ENCODE results near the gene CCDC185. TPM values are rescaled to one million over a fixed set of nuclear protein-coding genes. Genes with fewer than 3 reads are reported as not detected.

CCDC185 gene
- total and polyA plus RNA-seq, 2 of the 13 experiments (the other 11 are each of a cell fraction or from before 2014, with no cell fraction given): not detected

DNA sequence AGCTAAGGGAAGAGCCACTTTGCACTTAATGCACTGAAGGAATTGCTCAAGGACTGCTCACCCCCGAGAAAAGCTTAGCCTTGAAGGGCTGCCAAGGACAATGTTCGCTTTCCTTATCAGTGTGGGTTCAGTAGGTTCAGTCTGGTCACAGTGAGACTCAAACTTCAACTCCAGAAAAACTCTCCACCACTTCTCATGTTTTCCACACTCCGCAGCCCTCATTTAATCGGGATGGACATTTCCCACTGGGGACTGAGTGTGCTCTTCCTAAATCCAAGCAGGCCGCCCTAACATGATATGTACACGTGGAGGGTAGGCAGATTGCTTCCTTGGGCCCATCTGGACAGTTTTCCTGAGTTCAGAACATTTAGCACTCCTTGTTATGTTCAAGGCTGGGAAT lies 48.7 kb upstream of the CCDC185 start (continued):
- no peak for TF ChIP-seq AGO1 (IDR thresholded peaks at IDR 0.05; ENCODE audit: low read depth, low read length, poor library complexity, severe bottlenecking)

DNA sequence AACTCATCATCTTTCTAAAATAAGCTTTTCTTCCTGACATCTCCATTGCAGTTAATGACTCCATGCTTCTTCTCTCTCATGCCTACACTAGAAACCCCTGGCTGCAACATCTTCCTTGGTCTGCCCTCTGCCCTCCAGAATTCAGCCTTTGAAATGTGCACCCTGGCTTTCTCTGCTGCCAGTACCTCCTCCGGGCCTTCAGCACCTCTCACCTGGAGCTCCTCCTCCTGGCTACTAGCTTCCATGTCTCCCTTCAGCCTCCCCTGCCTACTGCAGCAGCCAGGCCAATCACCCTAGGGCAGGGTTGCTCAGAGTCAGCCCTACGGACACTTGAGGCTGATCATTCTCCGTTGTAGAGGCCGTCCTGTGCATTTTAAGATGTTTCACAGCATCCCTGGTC lies 47.5 kb upstream of the CCDC185 start:
- Histone ChIP-seq H3K4me2 (ENCODE audit: low read depth, low read length) (no peak overlapping the region), H3K9me3 (ENCODE audit: low read length) (no peaks in the 10 kb centered on the region), H3K36me3 (replicated peaks in 1 of 2; ENCODE audit: control insufficient read depth in 1 of 2, insufficient read depth in 2 of 2, low read length in 2 of 2) (no peaks in the 10 kb centered on the region), H3K79me2 (ENCODE audit: insufficient read depth, low read length) (no peaks in the 10 kb centered on the region), H3K4me3 (replicated peaks in 1 of 3; ENCODE audit: insufficient read depth in 1 of 3, low read depth in 2 of 3, low read length in 3 of 3) (no peak overlapping the region), H3K27ac (ENCODE audit: extremely low read length, insufficient read depth, low read length) (no peak overlapping the region), H4K20me1 (ENCODE audit: insufficient read depth, low read length) (no peaks in the 10 kb centered on the region), H3K4me1 (ENCODE audit: insufficient read depth, low read length) (no peaks in the 10 kb centered on the region), H2AFZ (ENCODE audit: low read length) (no peak overlapping the region), H3K9ac (ENCODE audit: insufficient read depth, low read depth, low read length) (no peak overlapping the region), H3K27me3 (ENCODE audit: control insufficient read depth in 1 of 2, insufficient read depth in 2 of 2, low read length in 2 of 2) (peaks cover 0 to 8% of the 10 kb centered on the region in 2 experiments; a peak in 2 of 5 replicates)
- peak; percentile 51; the same call in 1 of the 3 replicates for ATAC-seq
- ChIA-PET POLR2A (no interaction called here), CTCF (ENCODE audit: low intra/inter-chr PET ratio, low total read pairs) (no interaction called here)
- intact Hi-C loops (cut with micrococcal nuclease; ENCODE audit: unreplicated experiment) (no loop called here), in situ Hi-C loops (cut with HindIII; ENCODE audit: extremely low pct_ligation_motif_present, low pct_unique_long_range_greater_than_20kb) (no loop called here)
- TF ChIP-seq ZNF737 (CRISPR knock-in tag; IDR thresholded peaks at IDR 0.05; ENCODE audit: borderline replicate concordance) (no peak), ZNF747 (CRISPR knock-in tag; IDR thresholded peaks at IDR 0.05; ENCODE audit: borderline replicate concordance) (no peak), HCFC1 (IDR thresholded peaks at IDR 0.05; ENCODE audit: low read depth, low read length) (no peak), SOX6 (IDR thresholded peaks at IDR 0.05) (no peak), SOX6 (CRISPR knock-in tag; IDR thresholded peaks at IDR 0.05) (no peak), MXI1 (IDR thresholded peaks at IDR 0.05; ENCODE audit: borderline replicate concordance, low read depth, low read length) (no peak), ZNF713 (CRISPR knock-in tag; IDR thresholded peaks at IDR 0.05) (no peak), ZNF382 (CRISPR knock-in tag; IDR thresholded peaks at IDR 0.05; ENCODE audit: borderline replicate concordance) (no peak)
- no peak for FAIRE-seq
- DNase-seq (ENCODE audit: low spot score): no peak
- WGBS (ENCODE audit: low lambda C conversion rate): 23% methylated on average over 4 of the region's 4 CpGs
- no TSS peak for BruUV-seq (replicated peaks)

Measured in HepG2 (cell line).